Measurements from ENCODE around the gene NECAB2.

NECAB2 gene

GRCh38 chr16:83952940-83953795 lies 14.9 kb upstream of the NECAB2 start, which contains the start of gene OSGIN1:
OSGIN1 (plus strand) TSS chr16:83953240; CDS start chr16:83957672, 4,432 bp downstream.
- peak; percentile 36 for DNase-seq (ENCODE audit: low read depth)

GRCh38 chr16:83953796-83954576 lies 14.1 kb upstream of the NECAB2 start:
- DNase-seq (ENCODE audit: low read depth) = no peak

GRCh38 chr16:83954577-83955016 lies 13.4 kb upstream of the NECAB2 start:
- no peak for DNase-seq (ENCODE audit: low read depth)

GRCh38 chr16:83955218-83956130 lies 12.6 kb upstream of the NECAB2 start:
- no peak for DNase-seq (ENCODE audit: low read depth)

- peak; percentile 36 for DNase-seq (ENCODE audit: low read depth)
These were observed 11.4 kb upstream of the NECAB2 start for GRCh38 chr16:83956336-83957289.

- no peak for DNase-seq (ENCODE audit: low read depth)
These were observed 10.7 kb upstream of the NECAB2 start for GRCh38 chr16:83957296-83957855.

- DNase-seq (ENCODE audit: low read depth) = no peak
These were observed 9.8 kb upstream of the NECAB2 start for GRCh38 chr16:83958137-83958845.

GRCh38 chr16:83958846-83959565 lies 9.0 kb upstream of the NECAB2 start:
- no peak for DNase-seq (ENCODE audit: low read depth)

GRCh38 chr16:83959656-83960434 lies 8.2 kb upstream of the NECAB2 start:
- DNase-seq (ENCODE audit: low read depth) = no peak

GRCh38 chr16:83960521-83961249 lies 7.4 kb upstream of the NECAB2 start:
- DNase-seq (ENCODE audit: low read depth) = no peak

- no peak for DNase-seq (ENCODE audit: low read depth)
These were observed 6.5 kb upstream of the NECAB2 start for GRCh38 chr16:83961591-83961990.

- DNase-seq (ENCODE audit: low read depth) = no peak
These were observed 4.5 kb upstream of the NECAB2 start for GRCh38 chr16:83963277-83964119.

GRCh38 chr16:83964684-83965443 lies 3.2 kb upstream of the NECAB2 start:
- DNase-seq (ENCODE audit: low read depth) = no peak

- no peak for DNase-seq (ENCODE audit: low read depth)
These were observed 2.4 kb upstream of the NECAB2 start for GRCh38 chr16:83965444-83966152.

GRCh38 chr16:83966153-83966696 lies 1.8 kb upstream of the NECAB2 start:
- DNase-seq (ENCODE audit: low read depth) = no peak
